Chondrocyte (in vitro differentiated cells): ENCODE results near the gene ATP5MC2. TPM values are rescaled to one million over a fixed set of nuclear protein-coding genes. Genes with fewer than 3 reads are reported as not detected.
"Not testable (repeated sequence)": the region's sequence is repeated elsewhere in the genome, so short reads cannot be mapped to it uniquely, and the experiment has no call there.

ENCODE experiments used
- DNase-seq: peaks from one replicate; pipeline ENCODE4 v3.0.0; 2021; ENCODE audit warnings: mixed read lengths, low spot score
- H3K27ac Mint-ChIP-seq: one replicate; pipeline ENCODE4 v1.8.0; 2021; ENCODE audit warnings: mild to moderate bottlenecking, moderate library complexity, mixed read lengths; ENCODE audit not compliant: unreplicated experiment
- H3K27me3 Mint-ChIP-seq: 2 replicates; pipeline ENCODE4 v1.8.0; 2021; ENCODE audit warnings: low read depth, mixed read lengths
- H3K36me3 Mint-ChIP-seq: 2 replicates; pipeline ENCODE4 v1.8.0; 2021; ENCODE audit warnings: low read depth, mixed read lengths
- H3K4me1 Mint-ChIP-seq: 2 replicates; pipeline ENCODE4 v1.8.0; 2021; ENCODE audit warnings: low read depth, mild to moderate bottlenecking, mixed read lengths
- H3K4me3 Mint-ChIP-seq: one replicate; pipeline ENCODE4 v1.8.0; 2021; ENCODE audit warnings: mild to moderate bottlenecking, moderate library complexity, mixed read lengths; ENCODE audit not compliant: unreplicated experiment
- H3K9me3 Mint-ChIP-seq: 2 replicates; pipeline ENCODE4 v1.8.0; 2021; ENCODE audit warnings: low read depth, mixed read lengths
- total RNA-seq: library from RNA; stranded (reverse); gene quantifications from 3 replicates; pipeline ENCODE4 v1.2.1, GENCODE V29; 2021
- TF ChIP-seq, protein P1 (sequence below): fragments of 200-600 bp; sonication (generic); IDR thresholded peaks from 2 replicates; pipeline ENCODE4 v1.5.0; 2021; ENCODE audit warnings: antibody characterized with exemption, mild to moderate bottlenecking, moderate library complexity

The ATP5MC2 gene
- total RNA-seq, 1 donor from 2014 or later: 203 TPM

DNA sequence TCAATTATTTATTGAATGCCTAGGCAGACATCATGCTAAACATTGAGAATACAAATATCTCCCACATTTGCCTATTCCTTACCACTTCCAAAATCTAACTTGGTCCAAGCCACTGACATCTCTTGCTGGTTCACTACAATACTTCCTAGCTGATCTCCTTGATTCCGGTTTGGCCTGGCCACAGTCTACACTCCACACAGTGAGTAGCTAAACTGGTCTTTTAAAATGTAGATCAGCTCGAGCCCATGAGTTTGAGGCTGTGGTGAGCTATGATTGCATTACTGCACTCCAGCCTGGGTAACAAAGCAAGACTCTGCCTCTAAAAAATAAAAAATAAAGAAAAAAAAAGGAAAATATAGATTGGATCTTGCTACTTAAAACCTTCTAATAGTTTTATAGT lies 7.6 kb upstream of the ATP5MC2 start:
- no peak overlapping the region for H3K4me3 Mint-ChIP-seq
- TF ChIP-seq, protein P1, sequence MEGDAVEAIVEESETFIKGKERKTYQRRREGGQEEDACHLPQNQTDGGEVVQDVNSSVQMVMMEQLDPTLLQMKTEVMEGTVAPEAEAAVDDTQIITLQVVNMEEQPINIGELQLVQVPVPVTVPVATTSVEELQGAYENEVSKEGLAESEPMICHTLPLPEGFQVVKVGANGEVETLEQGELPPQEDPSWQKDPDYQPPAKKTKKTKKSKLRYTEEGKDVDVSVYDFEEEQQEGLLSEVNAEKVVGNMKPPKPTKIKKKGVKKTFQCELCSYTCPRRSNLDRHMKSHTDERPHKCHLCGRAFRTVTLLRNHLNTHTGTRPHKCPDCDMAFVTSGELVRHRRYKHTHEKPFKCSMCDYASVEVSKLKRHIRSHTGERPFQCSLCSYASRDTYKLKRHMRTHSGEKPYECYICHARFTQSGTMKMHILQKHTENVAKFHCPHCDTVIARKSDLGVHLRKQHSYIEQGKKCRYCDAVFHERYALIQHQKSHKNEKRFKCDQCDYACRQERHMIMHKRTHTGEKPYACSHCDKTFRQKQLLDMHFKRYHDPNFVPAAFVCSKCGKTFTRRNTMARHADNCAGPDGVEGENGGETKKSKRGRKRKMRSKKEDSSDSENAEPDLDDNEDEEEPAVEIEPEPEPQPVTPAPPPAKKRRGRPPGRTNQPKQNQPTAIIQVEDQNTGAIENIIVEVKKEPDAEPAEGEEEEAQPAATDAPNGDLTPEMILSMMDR: no peak
- H3K27me3 Mint-ChIP-seq: peaks cover 9% of the 10 kb centered on the region
- H3K9me3 Mint-ChIP-seq: no peaks in the 10 kb centered on the region
- no peak overlapping the region for H3K27ac Mint-ChIP-seq
- no peaks in the 10 kb centered on the region for H3K4me1 Mint-ChIP-seq
- H3K36me3 Mint-ChIP-seq: no peaks in the 10 kb centered on the region
- no peak for DNase-seq

DNA sequence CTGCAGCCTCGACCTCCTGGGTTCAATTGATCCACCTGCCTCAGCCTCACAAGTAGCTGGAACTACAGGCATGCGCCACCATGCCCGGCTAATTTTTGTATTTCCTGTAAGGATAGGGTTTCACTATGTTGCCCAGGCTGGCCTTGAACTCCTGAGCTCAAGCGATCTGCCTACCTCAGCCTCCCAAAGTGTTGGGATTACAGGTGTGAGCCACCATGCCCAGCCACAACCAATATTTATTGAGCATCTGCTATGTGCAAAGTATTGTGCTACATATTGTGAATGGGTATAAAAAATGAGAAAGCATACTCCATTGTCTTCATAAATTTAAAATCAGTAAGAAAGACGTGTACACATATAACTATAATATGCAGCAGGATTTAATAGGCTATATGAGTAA lies 4.2 kb upstream of the ATP5MC2 start:
- not testable (repeated sequence) for H3K9me3 Mint-ChIP-seq, H3K36me3 Mint-ChIP-seq, DNase-seq, H3K27ac Mint-ChIP-seq, H3K4me3 Mint-ChIP-seq, H3K27me3 Mint-ChIP-seq
- peaks cover 19% of the 10 kb centered on the region for H3K4me1 Mint-ChIP-seq

DNA sequence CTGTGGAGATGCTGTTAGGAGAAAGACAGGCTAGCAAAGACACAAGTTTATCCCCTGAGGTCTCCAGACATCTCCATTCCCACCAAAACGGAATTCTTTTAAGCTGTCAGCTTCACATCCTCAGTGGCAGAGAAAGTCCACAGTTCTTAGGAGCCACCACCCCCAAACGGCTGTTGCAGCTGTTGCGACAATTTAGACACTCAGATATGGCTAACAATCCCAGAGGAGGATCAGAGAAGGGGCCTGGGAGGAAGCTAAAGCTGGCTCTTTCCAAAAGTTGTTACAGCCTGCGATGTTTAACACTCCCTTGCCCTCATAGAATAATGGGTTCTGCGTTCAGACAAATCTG lies 1.9 kb upstream of the ATP5MC2 start:
- Mint-ChIP-seq H3K27ac (peak overlapping the region; percentile 39), H3K4me3 (no peak overlapping the region), H3K4me1 (peaks cover 31% of the 10 kb centered on the region), H3K27me3 (peaks cover 5% of the 10 kb centered on the region), H3K9me3 (no peaks in the 10 kb centered on the region), H3K36me3 (peaks cover 5% of the 10 kb centered on the region)
- no peak for DNase-seq
- TF ChIP-seq, protein P1: no peak

DNA sequence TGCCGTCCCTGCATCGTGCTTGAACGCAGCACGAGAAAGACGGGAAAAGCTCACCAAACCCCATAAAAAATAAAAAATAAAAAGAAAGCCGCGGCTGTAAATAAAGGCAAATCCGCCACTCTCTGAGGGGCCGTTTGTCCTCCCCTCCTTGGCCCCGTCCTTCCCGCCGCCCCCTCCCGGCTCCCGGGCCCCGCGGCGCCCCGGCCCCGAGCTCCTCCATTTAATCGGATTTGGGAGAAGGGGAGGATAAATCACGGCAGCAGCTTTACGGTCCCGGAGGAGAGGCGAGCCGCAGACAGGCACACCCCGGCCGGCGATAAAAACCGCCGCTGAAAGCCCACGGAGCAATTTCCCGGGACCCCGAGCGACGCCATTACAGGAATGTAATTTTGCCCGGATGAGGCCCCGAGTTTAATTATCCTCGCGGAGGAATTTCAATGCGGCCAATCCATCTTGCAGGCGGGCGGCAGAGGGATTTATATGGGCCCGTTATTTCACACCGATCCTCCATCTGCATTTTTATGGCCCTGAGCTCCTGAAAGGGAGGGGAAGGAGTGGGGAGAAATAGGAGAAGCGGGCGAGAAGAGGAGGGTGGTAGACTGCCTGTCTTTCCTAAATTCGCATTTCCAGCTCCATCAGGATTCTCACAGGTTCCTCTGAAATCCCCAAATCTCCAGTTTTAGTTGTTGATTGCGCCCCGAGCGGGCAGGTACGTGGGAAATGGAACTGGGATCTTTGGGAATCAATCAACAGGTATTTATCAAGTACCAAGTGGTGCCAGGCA lies 1.3 kb upstream of the ATP5MC2 start:
- peaks cover 31% of the 10 kb centered on the region for H3K4me1 Mint-ChIP-seq
- peaks cover 5% of the 10 kb centered on the region for H3K36me3 Mint-ChIP-seq
- H3K27ac Mint-ChIP-seq: peak overlapping the region; percentile 90
- H3K4me3 Mint-ChIP-seq: peak overlapping the region; percentile 94
- H3K27me3 Mint-ChIP-seq: peaks cover 5% of the 10 kb centered on the region
- no peaks in the 10 kb centered on the region for H3K9me3 Mint-ChIP-seq
- TF ChIP-seq, protein P1: no peak
- no peak for DNase-seq

DNA sequence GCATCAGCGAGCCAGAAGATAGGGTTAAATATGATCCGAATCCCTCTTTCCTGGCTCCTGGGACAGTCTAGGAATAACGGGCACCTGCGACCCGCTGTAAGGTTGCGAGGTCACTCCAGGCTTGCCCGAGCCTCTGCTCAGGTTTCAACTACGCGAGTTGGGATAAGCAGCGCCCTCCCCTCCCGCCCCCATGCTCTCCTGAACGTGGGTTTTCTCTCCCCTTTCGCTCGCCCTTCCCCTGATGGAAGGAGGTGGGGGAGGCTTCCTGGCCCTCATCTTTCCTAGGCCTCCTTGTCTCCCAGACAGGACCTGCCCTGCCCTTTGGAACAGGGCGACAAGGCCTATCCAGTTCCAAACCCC lies 753 bp upstream of the ATP5MC2 start:
- Mint-ChIP-seq H3K27ac (peak overlapping the region; percentile 90), H3K4me3 (peak overlapping the region; percentile 94), H3K9me3 (no peaks in the 10 kb centered on the region), H3K27me3 (peaks cover 5% of the 10 kb centered on the region), H3K36me3 (peaks cover 5% of the 10 kb centered on the region), H3K4me1 (peaks cover 31% of the 10 kb centered on the region)
- DNase-seq: no peak
- TF ChIP-seq, protein P1: no peak
